T-helper 17 cell (primary cell): ENCODE measurements around the gene LRRC73. TPM values are rescaled to one million over a fixed set of nuclear protein-coding genes. Genes with fewer than 3 reads are reported as not detected.

Experiments
- ATAC-seq: fragments of 150-1000 bp; cut with Tn5 transposase; 2 replicates; pipeline ENCODE4 v1.10.0; 2021; ENCODE audit warnings: mild to moderate bottlenecking, moderate library complexity
- DNase-seq, 3 donors: peaks; one replicate each; pipeline versions ENCODE4 v3.0.0 to v3.0.0-alpha.2; 2020 to 2021
- H3K9me3 ChIP-seq: one replicate; pipeline ENCODE4 v1.7.0; 2013; ENCODE audit warnings: low read length, mild to moderate bottlenecking; ENCODE audit not compliant: control insufficient read depth, poor library complexity, severe bottlenecking
- H3K27ac Mint-ChIP-seq: one replicate; pipeline ENCODE4 v1.8.0; 2022; ENCODE audit warnings: mild to moderate bottlenecking, moderate library complexity, mixed read lengths
- H3K27me3 Mint-ChIP-seq: one replicate; pipeline ENCODE4 v1.8.0; 2022; ENCODE audit warnings: mixed read lengths
- H3K36me3 Mint-ChIP-seq: one replicate; pipeline ENCODE4 v1.8.0; 2022; ENCODE audit warnings: low read depth, mixed read lengths
- H3K4me1 Mint-ChIP-seq: one replicate; pipeline ENCODE4 v1.8.0; 2022; ENCODE audit warnings: mild to moderate bottlenecking, mixed read lengths
- H3K4me3 Mint-ChIP-seq: one replicate; pipeline ENCODE4 v1.8.0; 2022; ENCODE audit warnings: mild to moderate bottlenecking, moderate library complexity, mixed read lengths
- total RNA-seq, 4 donors: library from RNA in 2 of 4; stranded (reverse) in 2 of 4; gene quantifications; one replicate each; pipeline ENCODE4 v1.2.3 and lab custom pipeline; 2022 to 2026

The LRRC73 gene
- total RNA-seq, 2 donors from 2014 or later, result 0.37 TPM

- no peaks in the 10 kb centered on the region for H3K9me3 ChIP-seq
- no peaks in the 10 kb centered on the region for H3K27me3 Mint-ChIP-seq
- peak overlapping the region; percentile 80 for H3K4me3 Mint-ChIP-seq
- ATAC-seq (peak; percentile 73), DNase-seq (no peak)
- peaks cover 25% of the 10 kb centered on the region for H3K4me1 Mint-ChIP-seq
- peaks cover 4% of the 10 kb centered on the region for H3K36me3 Mint-ChIP-seq
- H3K27ac Mint-ChIP-seq, result peak overlapping the region; percentile 89
Measured at GRCh38 chr6:43495409-43495941, 14.7 kb downstream of the LRRC73 start.

GRCh38 chr6:43494766-43495165, 15.4 kb downstream of the LRRC73 start:
- H3K4me1 Mint-ChIP-seq, result peaks cover 29% of the 10 kb centered on the region
- H3K9me3 ChIP-seq, result no peaks in the 10 kb centered on the region
- DNase-seq, result no peak
- no peak for ATAC-seq
- H3K4me3 Mint-ChIP-seq, result peak overlapping the region; percentile 80
- no peaks in the 10 kb centered on the region for H3K27me3 Mint-ChIP-seq
- H3K36me3 Mint-ChIP-seq, result peaks cover 4% of the 10 kb centered on the region
- peak overlapping the region; percentile 89 for H3K27ac Mint-ChIP-seq

- Mint-ChIP-seq H3K27me3 (no peaks in the 10 kb centered on the region), H3K4me3 (peak overlapping the region; percentile 5), H3K27ac (peak overlapping the region; percentile 89), H3K4me1 (peaks cover 29% of the 10 kb centered on the region), H3K36me3 (no peaks in the 10 kb centered on the region)
- no peaks in the 10 kb centered on the region for H3K9me3 ChIP-seq
- ATAC-seq, result no peak
- no peak for DNase-seq
Measured at GRCh38 chr6:43494321-43494720, 15.8 kb downstream of the LRRC73 start.

- peak overlapping the region; percentile 5 for H3K4me3 Mint-ChIP-seq
- H3K4me1 Mint-ChIP-seq, result peaks cover 34% of the 10 kb centered on the region
- H3K9me3 ChIP-seq, result no peaks in the 10 kb centered on the region
- no peaks in the 10 kb centered on the region for H3K27me3 Mint-ChIP-seq
- DNase-seq (no peak), ATAC-seq (no peak)
- no peaks in the 10 kb centered on the region for H3K36me3 Mint-ChIP-seq
- H3K27ac Mint-ChIP-seq, result peak overlapping the region; percentile 89
Measured at GRCh38 chr6:43493833-43494232, 16.3 kb downstream of the LRRC73 start.

GRCh38 chr6:43493230-43493629, 16.9 kb downstream of the LRRC73 start:
- DNase-seq, result no peak
- no peak for ATAC-seq
- Mint-ChIP-seq H3K4me1 (peaks cover 34% of the 10 kb centered on the region), H3K4me3 (no peak overlapping the region), H3K27me3 (no peaks in the 10 kb centered on the region), H3K27ac (peak overlapping the region; percentile 89), H3K36me3 (no peaks in the 10 kb centered on the region)
- no peaks in the 10 kb centered on the region for H3K9me3 ChIP-seq

GRCh38 chr6:43492673-43493072, 17.5 kb downstream of the LRRC73 start:
- H3K4me3 Mint-ChIP-seq, result peak overlapping the region; percentile 50
- DNase-seq, result no peak
- peaks cover 34% of the 10 kb centered on the region for H3K4me1 Mint-ChIP-seq

GRCh38 chr6:43491750-43492661, 18.1 kb downstream of the LRRC73 start:
- peak overlapping the region; percentile 50 for H3K4me3 Mint-ChIP-seq
- ATAC-seq (no peak), DNase-seq (no peak)
- H3K4me1 Mint-ChIP-seq, result peaks cover 34% of the 10 kb centered on the region
- no peaks in the 10 kb centered on the region for H3K27me3 Mint-ChIP-seq
- no peaks in the 10 kb centered on the region for H3K9me3 ChIP-seq
- peak overlapping the region; percentile 89 for H3K27ac Mint-ChIP-seq
- no peaks in the 10 kb centered on the region for H3K36me3 Mint-ChIP-seq

More at GRCh38 chr6:43492673-43493072, 17.5 kb downstream of the LRRC73 start:
- no peak for ATAC-seq
- Mint-ChIP-seq H3K27me3 (no peaks in the 10 kb centered on the region), H3K27ac (peak overlapping the region; percentile 89), H3K36me3 (no peaks in the 10 kb centered on the region)
- no peaks in the 10 kb centered on the region for H3K9me3 ChIP-seq

- H3K9me3 ChIP-seq, result no peaks in the 10 kb centered on the region
- H3K4me1 Mint-ChIP-seq, result peaks cover 29% of the 10 kb centered on the region
- H3K4me3 Mint-ChIP-seq, result no peak overlapping the region
- ATAC-seq (no peak), DNase-seq (no peak)
- H3K27me3 Mint-ChIP-seq, result no peaks in the 10 kb centered on the region
- H3K36me3 Mint-ChIP-seq, result no peaks in the 10 kb centered on the region
- no peak overlapping the region for H3K27ac Mint-ChIP-seq
Measured at GRCh38 chr6:43490523-43490939, 19.6 kb downstream of the LRRC73 start.

- ATAC-seq, result no peak
- H3K4me3 Mint-ChIP-seq, result no peak overlapping the region
- no peaks in the 10 kb centered on the region for H3K27me3 Mint-ChIP-seq
- H3K9me3 ChIP-seq, result no peaks in the 10 kb centered on the region
- peaks cover 26% of the 10 kb centered on the region for H3K4me1 Mint-ChIP-seq
- no peak for DNase-seq
- H3K27ac Mint-ChIP-seq, result no peak overlapping the region
- no peaks in the 10 kb centered on the region for H3K36me3 Mint-ChIP-seq
Measured at GRCh38 chr6:43489277-43490072, 20.7 kb downstream of the LRRC73 start.

- H3K4me1 Mint-ChIP-seq, result peaks cover 21% of the 10 kb centered on the region
- ATAC-seq (no peak), DNase-seq (no peak)
- no peaks in the 10 kb centered on the region for H3K36me3 Mint-ChIP-seq
- no peak overlapping the region for H3K4me3 Mint-ChIP-seq
- no peaks in the 10 kb centered on the region for H3K27me3 Mint-ChIP-seq
- H3K27ac Mint-ChIP-seq, result no peak overlapping the region
- no peaks in the 10 kb centered on the region for H3K9me3 ChIP-seq
Measured at GRCh38 chr6:43488667-43489276, 21.4 kb downstream of the LRRC73 start.

- Mint-ChIP-seq H3K4me3 (peak overlapping the region; percentile 21), H3K27me3 (no peaks in the 10 kb centered on the region), H3K27ac (peak overlapping the region; percentile 67), H3K4me1 (peaks cover 42% of the 10 kb centered on the region), H3K36me3 (peaks cover 2% of the 10 kb centered on the region)
- DNase-seq (no peak), ATAC-seq (no peak)
- no peaks in the 10 kb centered on the region for H3K9me3 ChIP-seq
Measured at GRCh38 chr6:43481591-43482236, 28.4 kb downstream of the LRRC73 start.

- H3K27me3 Mint-ChIP-seq, result no peaks in the 10 kb centered on the region
- peaks cover 45% of the 10 kb centered on the region for H3K4me1 Mint-ChIP-seq
- H3K27ac Mint-ChIP-seq, result no peak overlapping the region
- ATAC-seq (no peak), DNase-seq (no peak)
- H3K9me3 ChIP-seq, result no peaks in the 10 kb centered on the region
- H3K36me3 Mint-ChIP-seq, result peaks cover 2% of the 10 kb centered on the region
- no peak overlapping the region for H3K4me3 Mint-ChIP-seq
Measured at GRCh38 chr6:43481075-43481474, 29.1 kb downstream of the LRRC73 start.
